Caco-2 (cell line): ENCODE measurements around the gene GSTA2. TPM values are rescaled to one million over a fixed set of nuclear protein-coding genes. Genes with fewer than 3 reads are reported as not detected.

Source experiments
- BruUV-seq: library from RNA; stranded (reverse); fragments of 400-500 nt; replicated peaks from 2 replicates; lab custom pipeline; 2021; lab: Mats Ljungman, UMichigan
- CTCF ChIA-PET: fragments of 300-600 bp; sonication (Branson Sonifier 250); formaldehyde crosslinking; loops from one replicate; lab custom pipeline; 2022; ENCODE audit warnings: antibody characterized with exemption; lab: Charles Lee
- POLR2A ChIA-PET: fragments of 300-600 bp; sonication (Branson Sonifier 250); formaldehyde crosslinking; loops from one replicate; lab custom pipeline; 2022; ENCODE audit warnings: antibody characterized with exemption; lab: Charles Lee
- DNase-seq, 2 experiments: peaks; one replicate each; pipeline versions ENCODE4 v3.0.0 to v3.0.0-alpha.2; 2020 to 2022
- H3K27me3 ChIP-seq: replicated peaks from 2 replicates; pipeline ENCODE4 v1.6.0; 2011; ENCODE audit warnings: low read length; ENCODE audit not compliant: control insufficient read depth, insufficient read depth
- H3K36me3 ChIP-seq: 2 replicates; pipeline ENCODE4 v1.5.1; 2011; ENCODE audit warnings: low read length; ENCODE audit not compliant: control insufficient read depth, insufficient read depth
- H3K4me1 ChIP-seq: fragments of 250-450 bp; sonication (Bioruptor Pico); 2 replicates; pipeline ENCODE4 v1.5.1; 2020; ENCODE audit warnings: mild to moderate bottlenecking
- H3K4me3 ChIP-seq: 2 replicates; pipeline ENCODE4 v1.5.1; 2011; ENCODE audit warnings: low read depth, mild to moderate bottlenecking, control low read depth, low read length
- H3K9me3 ChIP-seq: fragments of 250-450 bp; sonication (Bioruptor Pico); 2 replicates; pipeline ENCODE4 v1.5.1; 2020; ENCODE audit warnings: mild to moderate bottlenecking, moderate library complexity
- H3K27ac Mint-ChIP-seq: one replicate; pipeline ENCODE4 v1.8.0; 2022; ENCODE audit warnings: mixed read lengths; ENCODE audit not compliant: unreplicated experiment
- H3K27me3 Mint-ChIP-seq: one replicate; pipeline ENCODE4 v1.8.0; 2022; ENCODE audit warnings: mixed read lengths; ENCODE audit not compliant: insufficient read depth, unreplicated experiment
- H3K36me3 Mint-ChIP-seq: one replicate; pipeline ENCODE4 v1.8.0; 2022; ENCODE audit warnings: mild to moderate bottlenecking, mixed read lengths; ENCODE audit not compliant: insufficient read depth, unreplicated experiment
- H3K4me1 Mint-ChIP-seq: one replicate; pipeline ENCODE4 v1.8.0; 2022; ENCODE audit warnings: low read depth, mixed read lengths; ENCODE audit not compliant: unreplicated experiment
- H3K4me3 Mint-ChIP-seq: one replicate; pipeline ENCODE4 v1.8.0; 2022; ENCODE audit warnings: mild to moderate bottlenecking, moderate library complexity, mixed read lengths; ENCODE audit not compliant: unreplicated experiment
- H3K9me3 Mint-ChIP-seq: one replicate; pipeline ENCODE4 v1.8.0; 2022; ENCODE audit warnings: mixed read lengths; ENCODE audit not compliant: unreplicated experiment
- intact Hi-C: fragments of 100-400 bp; cut with micrococcal nuclease; formaldehyde crosslinking; loops from one replicate; pipeline ENCODE4 v1.10.0; 2022; ENCODE audit not compliant: unreplicated experiment
- total RNA-seq: library from RNA; stranded (reverse); gene quantifications from 2 replicates; pipeline ENCODE4 v1.2.3, GENCODE V29; 2022
- TF ChIP-seq, protein P1 (sequence below), 2 experiments: fragments of 200-600 bp in 1 of 2; IDR thresholded peaks; 1 replicate in 1 of 2; 2 replicates in 1 of 2; pipeline versions ENCODE4 v1.5.1 to v1.8.0; 2011 to 2022; ENCODE audit warnings: antibody characterized with exemption in 1 of 2, control low read depth in 1 of 2, inconsistent platforms in 1 of 2, low read depth in 1 of 2, low read length in 1 of 2, mild to moderate bottlenecking in 1 of 2, moderate library complexity in 1 of 2; ENCODE audit not compliant: insufficient read depth in 1 of 2, severe bottlenecking in 1 of 2, unreplicated experiment in 1 of 2

GSTA2 gene
- total RNA-seq, 1 experiment from 2014 or later: 65.4 TPM

DNA sequence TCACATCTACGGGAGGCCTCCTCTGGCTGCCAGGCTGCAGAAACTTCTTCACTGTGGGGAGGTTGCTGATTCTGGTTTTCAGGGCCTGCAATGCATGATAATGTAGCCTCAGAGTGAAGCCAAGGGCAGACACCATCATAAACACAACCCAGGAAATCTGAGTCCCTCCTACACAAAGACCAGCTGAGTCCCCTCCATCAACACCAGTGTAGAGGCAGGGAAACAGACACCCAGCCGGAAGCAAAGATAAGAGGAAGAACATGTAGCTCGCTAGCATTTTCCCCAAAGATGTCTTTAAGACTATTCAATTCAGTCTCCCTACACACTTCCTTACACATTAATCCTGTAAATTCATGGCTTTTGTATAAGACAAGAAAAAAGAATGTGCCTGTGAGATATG is 23.6 kb downstream of the GSTA2 start:
- Histone ChIP-seq H3K27me3 (no peaks in the 10 kb centered on the region), H3K4me3 (no peak overlapping the region), H3K4me1 (no peaks in the 10 kb centered on the region), H3K36me3 (no peaks in the 10 kb centered on the region), H3K9me3 (no peaks in the 10 kb centered on the region)
- H3K4me3 Mint-ChIP-seq: no peak overlapping the region
- no peak overlapping the region for H3K27ac Mint-ChIP-seq
- TF ChIP-seq, protein P1, sequence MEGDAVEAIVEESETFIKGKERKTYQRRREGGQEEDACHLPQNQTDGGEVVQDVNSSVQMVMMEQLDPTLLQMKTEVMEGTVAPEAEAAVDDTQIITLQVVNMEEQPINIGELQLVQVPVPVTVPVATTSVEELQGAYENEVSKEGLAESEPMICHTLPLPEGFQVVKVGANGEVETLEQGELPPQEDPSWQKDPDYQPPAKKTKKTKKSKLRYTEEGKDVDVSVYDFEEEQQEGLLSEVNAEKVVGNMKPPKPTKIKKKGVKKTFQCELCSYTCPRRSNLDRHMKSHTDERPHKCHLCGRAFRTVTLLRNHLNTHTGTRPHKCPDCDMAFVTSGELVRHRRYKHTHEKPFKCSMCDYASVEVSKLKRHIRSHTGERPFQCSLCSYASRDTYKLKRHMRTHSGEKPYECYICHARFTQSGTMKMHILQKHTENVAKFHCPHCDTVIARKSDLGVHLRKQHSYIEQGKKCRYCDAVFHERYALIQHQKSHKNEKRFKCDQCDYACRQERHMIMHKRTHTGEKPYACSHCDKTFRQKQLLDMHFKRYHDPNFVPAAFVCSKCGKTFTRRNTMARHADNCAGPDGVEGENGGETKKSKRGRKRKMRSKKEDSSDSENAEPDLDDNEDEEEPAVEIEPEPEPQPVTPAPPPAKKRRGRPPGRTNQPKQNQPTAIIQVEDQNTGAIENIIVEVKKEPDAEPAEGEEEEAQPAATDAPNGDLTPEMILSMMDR (IDR thresholded peaks at IDR 0.05; ENCODE audit: insufficient read depth in 1 of 2, low read depth in 1 of 2, low read length in 1 of 2, severe bottlenecking in 1 of 2, unreplicated experiment in 1 of 2): no peak
- ChIA-PET POLR2A (no interaction called here), CTCF (no interaction called here)
- no peaks in the 10 kb centered on the region for H3K27me3 Mint-ChIP-seq
- peaks cover 17% of the 10 kb centered on the region for H3K9me3 Mint-ChIP-seq
- no peaks in the 10 kb centered on the region for H3K36me3 Mint-ChIP-seq
- no peak for DNase-seq
- no peaks in the 10 kb centered on the region for H3K4me1 Mint-ChIP-seq
- no TSS peak for BruUV-seq
- intact Hi-C loops: no loop called here

DNA sequence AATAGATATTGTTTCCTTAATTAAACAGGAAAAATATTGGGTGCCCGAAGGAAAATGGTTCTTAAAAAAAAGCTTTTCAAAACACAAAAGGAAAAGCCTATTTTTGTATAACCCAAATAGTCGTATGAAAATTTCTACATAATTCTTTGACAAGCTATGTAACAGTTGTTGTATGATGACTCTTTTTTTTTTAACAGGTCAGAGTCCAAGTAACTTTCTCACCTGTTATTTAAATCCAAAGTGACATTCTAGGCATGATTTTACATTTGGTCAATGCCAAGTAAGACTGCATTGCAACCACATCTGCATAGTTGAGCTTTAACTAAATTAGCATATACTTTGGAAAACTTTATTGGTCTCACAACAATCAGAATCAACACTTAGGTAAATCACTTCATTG is 24.1 kb downstream of the GSTA2 start:
- DNase-seq: no peak
- TF ChIP-seq, protein P1 (IDR thresholded peaks at IDR 0.05; ENCODE audit: insufficient read depth in 1 of 2, low read depth in 1 of 2, low read length in 1 of 2, severe bottlenecking in 1 of 2, unreplicated experiment in 1 of 2): no peak
- no peaks in the 10 kb centered on the region for H3K36me3 Mint-ChIP-seq
- H3K9me3 Mint-ChIP-seq: peaks cover 17% of the 10 kb centered on the region
- H3K36me3 ChIP-seq: no peaks in the 10 kb centered on the region
- no peaks in the 10 kb centered on the region for H3K4me1 ChIP-seq
- H3K27me3 Mint-ChIP-seq: no peaks in the 10 kb centered on the region
- no peak overlapping the region for H3K27ac Mint-ChIP-seq
- BruUV-seq: no TSS peak
- H3K4me3 Mint-ChIP-seq: no peak overlapping the region
- H3K27me3 ChIP-seq: no peaks in the 10 kb centered on the region
- intact Hi-C loops: no loop called here
- ChIA-PET CTCF (no interaction called here), POLR2A (interaction anchor here (0.7 kb wide), 1 partner anchor 12 kb away, joined by 3 read pairs; no protein-coding TSS in a partner anchor)
- H3K9me3 ChIP-seq: no peaks in the 10 kb centered on the region
- H3K4me1 Mint-ChIP-seq: no peaks in the 10 kb centered on the region
- H3K4me3 ChIP-seq: no peak overlapping the region

DNA sequence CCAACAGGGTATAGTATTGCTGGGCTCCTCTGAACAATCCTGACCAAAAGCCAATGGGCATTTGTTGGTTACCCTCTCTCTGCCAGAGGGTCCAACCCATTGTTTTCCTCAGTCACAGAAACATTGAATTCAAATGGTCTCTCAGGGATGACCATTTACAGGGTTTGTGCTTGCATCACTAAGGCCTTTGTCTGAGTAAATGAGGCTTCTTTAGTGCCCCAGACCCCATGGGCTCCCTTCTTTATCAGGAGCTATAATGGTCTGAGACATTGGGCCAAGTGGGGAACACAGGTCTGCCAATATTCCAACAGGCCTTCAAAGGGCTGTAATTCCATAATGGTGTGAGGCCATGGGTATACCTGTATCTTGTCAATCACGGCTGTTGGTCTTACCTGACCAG is 27.1 kb downstream of the GSTA2 start:
- BruUV-seq: no TSS peak
- H3K9me3 Mint-ChIP-seq: peaks cover 17% of the 10 kb centered on the region
- Histone ChIP-seq H3K36me3 (no peaks in the 10 kb centered on the region), H3K9me3 (no peaks in the 10 kb centered on the region), H3K27me3 (no peaks in the 10 kb centered on the region), H3K4me1 (no peaks in the 10 kb centered on the region), H3K4me3 (no peak overlapping the region)
- H3K4me1 Mint-ChIP-seq: no peaks in the 10 kb centered on the region
- no peaks in the 10 kb centered on the region for H3K36me3 Mint-ChIP-seq
- H3K4me3 Mint-ChIP-seq: no peak overlapping the region
- intact Hi-C loops: no loop called here
- POLR2A ChIA-PET: no interaction called here
- TF ChIP-seq, protein P1 (IDR thresholded peaks at IDR 0.05; ENCODE audit: insufficient read depth in 1 of 2, low read depth in 1 of 2, low read length in 1 of 2, severe bottlenecking in 1 of 2, unreplicated experiment in 1 of 2): no peak
- DNase-seq: no peak
- CTCF ChIA-PET: no interaction called here
- H3K27me3 Mint-ChIP-seq: no peaks in the 10 kb centered on the region
- H3K27ac Mint-ChIP-seq: no peak overlapping the region
